ENCODE data around the gene SEC24D. TPM values are rescaled to one million over a fixed set of nuclear protein-coding genes. Genes with fewer than 3 reads are reported as not detected.

The SEC24D gene
- total RNA-seq, 1 experiment from 2014 or later = 61.5 TPM

DNA sequence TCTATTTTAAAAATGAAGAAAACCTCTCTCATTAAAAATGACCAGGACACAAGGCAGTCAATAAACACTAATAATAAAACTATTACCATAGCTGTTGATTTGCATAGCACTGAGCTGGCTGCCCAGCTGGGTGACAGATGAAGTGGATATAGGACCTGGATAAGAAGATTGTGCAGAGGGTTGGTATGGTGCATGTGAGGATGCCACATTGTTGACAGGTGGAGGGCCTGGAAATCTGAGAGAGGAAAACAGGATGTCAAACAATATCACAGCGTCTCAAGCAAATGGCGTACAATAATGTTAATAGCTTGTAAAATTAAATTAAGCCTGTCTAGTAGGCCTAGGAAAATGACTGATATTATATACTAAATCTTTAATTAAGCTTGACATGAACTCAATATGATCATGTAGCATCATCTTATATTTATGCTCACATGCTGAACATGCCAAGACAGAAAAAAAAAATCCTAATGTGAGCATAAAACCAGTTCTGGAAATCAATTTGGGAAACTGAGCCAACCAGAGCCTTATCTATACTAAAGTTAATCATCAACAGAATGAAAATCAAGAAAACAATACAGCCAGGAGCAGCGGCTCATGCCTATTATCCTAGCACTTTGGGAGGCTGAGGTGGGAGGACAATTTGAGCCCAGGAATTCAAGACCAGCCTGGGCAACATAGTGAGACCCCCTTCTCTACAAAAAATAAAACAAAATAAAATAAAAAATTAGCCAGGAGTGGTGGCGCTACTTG is 18.6 kb downstream of the SEC24D start:
- H3K9ac ChIP-seq (ENCODE audit: extremely low read depth, insufficient read length, low read length) = no peak overlapping the region
- Mint-ChIP-seq H3K36me3 (ENCODE audit: insufficient read depth in 1 of 3, low read depth in 3 of 3) (peaks cover 36 to 57% (median 37%) of the 10 kb centered on the region in 3 experiments), H3K27ac (peak overlapping the region in 1 of 3 experiments; percentile 29; a peak in 3 of 7 replicates), H3K4me1 (no peaks in the 10 kb centered on the region), H3K9me3 (no peaks in the 10 kb centered on the region), H3K4me3 (no peak overlapping the region), H3K27me3 (ENCODE audit: low read depth) (no peaks in the 10 kb centered on the region)
- TF ChIP-seq, protein P1, sequence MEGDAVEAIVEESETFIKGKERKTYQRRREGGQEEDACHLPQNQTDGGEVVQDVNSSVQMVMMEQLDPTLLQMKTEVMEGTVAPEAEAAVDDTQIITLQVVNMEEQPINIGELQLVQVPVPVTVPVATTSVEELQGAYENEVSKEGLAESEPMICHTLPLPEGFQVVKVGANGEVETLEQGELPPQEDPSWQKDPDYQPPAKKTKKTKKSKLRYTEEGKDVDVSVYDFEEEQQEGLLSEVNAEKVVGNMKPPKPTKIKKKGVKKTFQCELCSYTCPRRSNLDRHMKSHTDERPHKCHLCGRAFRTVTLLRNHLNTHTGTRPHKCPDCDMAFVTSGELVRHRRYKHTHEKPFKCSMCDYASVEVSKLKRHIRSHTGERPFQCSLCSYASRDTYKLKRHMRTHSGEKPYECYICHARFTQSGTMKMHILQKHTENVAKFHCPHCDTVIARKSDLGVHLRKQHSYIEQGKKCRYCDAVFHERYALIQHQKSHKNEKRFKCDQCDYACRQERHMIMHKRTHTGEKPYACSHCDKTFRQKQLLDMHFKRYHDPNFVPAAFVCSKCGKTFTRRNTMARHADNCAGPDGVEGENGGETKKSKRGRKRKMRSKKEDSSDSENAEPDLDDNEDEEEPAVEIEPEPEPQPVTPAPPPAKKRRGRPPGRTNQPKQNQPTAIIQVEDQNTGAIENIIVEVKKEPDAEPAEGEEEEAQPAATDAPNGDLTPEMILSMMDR (conservative IDR thresholded peaks at IDR 0.05) = no peak
- H3K56ac ChIP-seq (ENCODE audit: insufficient read length, low read depth, low read length) = no peak overlapping the region
- no peaks in the 10 kb centered on the region for H4K20me1 ChIP-seq (ENCODE audit: control insufficient read depth, insufficient read depth, insufficient read length)
- H4K91ac ChIP-seq (ENCODE audit: insufficient read length, low read depth, low read length) = no peak overlapping the region
- H2BK120ac ChIP-seq (ENCODE audit: low read depth, low read length, poor library complexity, severe bottlenecking) = no peak overlapping the region
- no peak overlapping the region for H2BK15ac ChIP-seq (ENCODE audit: low read depth, low read length)
- H4K8ac ChIP-seq (replicated peaks; ENCODE audit: insufficient read length, low read depth, low read length) = no peak overlapping the region
- no peak overlapping the region for H3T11ph ChIP-seq (ENCODE audit: low read length)
- peaks cover 3% of the 10 kb centered on the region for H3K79me1 ChIP-seq (ENCODE audit: insufficient read depth, low read depth, low read length, poor library complexity, severe bottlenecking)
- no peak overlapping the region for H3K23ac ChIP-seq (ENCODE audit: insufficient read length, low read depth, low read length)
- H3K23me2 ChIP-seq (ENCODE audit: insufficient read length, low read depth, low read length, poor library complexity, severe bottlenecking) = no peaks in the 10 kb centered on the region
- no CpG with 5 or more reads among the region's 4 CpGs for WGBS (ENCODE audit: extremely low coverage, insufficient read length, low lambda C conversion rate)
- H3K4me2 ChIP-seq (ENCODE audit: insufficient read depth, insufficient read length, low read length) = no peak overlapping the region
- no peaks in the 10 kb centered on the region for H3K27me3 ChIP-seq (ENCODE audit: insufficient read depth, low read length)
- H3K18ac ChIP-seq (ENCODE audit: insufficient read length, low read depth, low read length) = no peak overlapping the region
- peaks cover 4% of the 10 kb centered on the region; the same call in 1 of the 2 replicates for H3K79me2 ChIP-seq (ENCODE audit: insufficient read depth, low read length)
- H4K5ac ChIP-seq (ENCODE audit: insufficient read length, low read depth, low read length) = no peak overlapping the region
- no peak overlapping the region for H3K14ac ChIP-seq (ENCODE audit: insufficient read depth, low read length)
- no peaks in the 10 kb centered on the region for H3K4me1 ChIP-seq (ENCODE audit: insufficient read depth, low read length)
- H2AK5ac ChIP-seq (ENCODE audit: insufficient read length, low read length) = no peak overlapping the region
- no peak overlapping the region for H2BK20ac ChIP-seq (ENCODE audit: low read depth, low read length, poor library complexity, severe bottlenecking)
- no peak for DNase-seq
- H3K9me3 ChIP-seq (ENCODE audit: control insufficient read depth, low read depth, low read length) = no peaks in the 10 kb centered on the region
- no peak overlapping the region for H2BK5ac ChIP-seq (ENCODE audit: insufficient read length, low read length)
- H2BK12ac ChIP-seq (ENCODE audit: insufficient read length, low read depth, low read length) = no peak overlapping the region
- no peak overlapping the region for H3K27ac ChIP-seq (ENCODE audit: insufficient read length, low read depth, low read length)
- H3K4ac ChIP-seq (ENCODE audit: low read depth, low read length) = no peak overlapping the region
- H2AFZ ChIP-seq (ENCODE audit: low read length) = no peak overlapping the region
